GOT3 (cell line): ENCODE results near the gene RBMX.

ENCODE experiments used
- DNase-seq: peaks from one replicate; lab custom pipeline; 2025; ENCODE audit warnings: mixed read lengths; lab: John Stamatoyannopoulos, UW

RBMX gene

DNA sequence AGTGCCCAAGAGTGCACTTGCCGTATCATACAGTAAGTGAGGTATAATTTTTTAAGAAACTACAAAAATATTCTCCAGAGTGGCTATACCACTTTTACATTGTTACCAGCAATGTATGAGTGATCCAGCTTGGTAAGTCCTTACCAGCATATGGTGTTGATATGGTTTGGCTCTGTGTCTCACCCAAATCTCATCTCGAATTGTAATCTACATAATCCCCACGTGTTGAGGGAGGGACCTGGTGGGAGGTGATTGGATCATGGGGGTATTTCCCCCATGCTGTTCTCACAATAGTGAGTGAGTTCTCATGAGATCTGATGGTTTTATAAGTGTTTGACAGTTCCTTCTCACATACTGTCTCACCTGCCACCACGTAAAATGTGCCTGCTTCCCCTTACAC, 44.8 kb downstream of the RBMX start:
- no peak for DNase-seq

DNA sequence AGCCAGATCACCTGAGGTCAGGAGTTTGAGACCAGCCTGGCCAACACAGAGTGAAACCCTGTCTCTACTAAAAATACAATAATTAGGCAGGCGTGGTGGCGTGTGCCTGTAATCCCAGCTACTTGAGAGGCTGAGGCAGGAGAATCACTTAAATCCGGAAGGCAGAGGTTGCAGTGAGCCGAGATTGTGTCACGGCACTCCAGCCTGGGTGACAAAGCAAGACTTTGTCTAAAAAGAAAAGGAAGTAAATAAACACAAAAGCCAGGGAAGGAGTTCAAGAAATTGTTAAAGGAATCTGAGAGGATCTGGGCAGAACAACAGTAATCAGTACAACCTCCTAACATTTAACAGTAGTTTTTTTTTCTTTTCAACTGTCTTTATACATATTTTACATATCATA, 51.1 kb downstream of the RBMX start:
- DNase-seq = no peak

DNA sequence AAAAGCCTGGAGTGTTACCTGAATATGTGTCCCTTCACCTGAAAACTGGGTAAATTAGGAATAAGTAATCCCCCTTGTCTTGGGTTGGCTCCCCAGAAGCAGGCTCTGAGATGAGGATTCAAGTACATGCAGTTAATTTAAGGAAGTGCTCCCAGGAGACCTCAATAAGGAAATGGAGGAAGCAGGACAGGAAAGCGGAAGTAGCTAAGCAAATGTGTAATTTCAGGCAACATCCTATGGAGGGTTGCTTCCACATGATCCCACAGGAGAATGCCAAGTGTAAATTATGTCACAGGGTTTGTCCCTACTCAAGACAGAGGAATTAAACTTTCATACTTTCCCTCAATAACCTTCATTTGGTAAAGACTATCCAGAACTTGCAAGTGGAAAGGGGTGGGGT, 51.7 kb downstream of the RBMX start:
- DNase-seq = no peak

DNA sequence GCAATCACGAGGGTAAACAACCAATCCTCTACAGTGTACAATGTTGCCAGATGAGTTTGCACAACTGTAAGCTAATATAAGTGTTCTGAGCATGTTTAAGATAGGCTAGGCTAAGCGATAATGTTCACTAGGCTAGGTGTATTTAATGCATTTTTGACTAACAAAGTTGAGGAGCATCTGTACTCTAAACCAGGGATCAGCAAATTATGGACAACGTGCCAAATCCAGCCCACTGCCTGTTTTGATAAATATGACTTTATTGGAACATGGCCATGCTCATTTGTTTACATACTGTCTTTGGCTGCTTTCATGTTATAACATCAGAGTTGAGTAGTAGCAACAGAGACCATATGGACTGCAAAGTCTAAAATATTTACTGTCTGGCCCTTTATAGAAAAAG, 53.5 kb downstream of the RBMX start:
- no peak for DNase-seq

DNA sequence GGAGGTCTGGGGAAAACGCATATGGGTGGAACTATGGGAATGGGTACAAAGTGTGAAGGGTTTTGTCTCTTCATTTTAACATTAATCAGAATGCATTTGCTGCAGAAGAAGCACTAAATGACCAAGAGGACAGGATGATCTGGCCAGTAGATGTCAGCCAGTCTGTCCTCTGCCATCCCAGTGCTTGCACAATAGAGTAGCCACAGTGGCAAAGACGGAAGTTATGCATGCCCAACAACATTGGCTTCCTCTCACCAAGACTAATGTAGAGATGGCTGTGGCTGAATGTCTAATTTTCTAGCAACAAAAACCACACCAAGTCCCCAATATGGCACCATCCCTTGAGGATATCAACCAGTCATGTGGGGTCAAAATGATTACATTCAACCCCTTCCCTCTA, 54.8 kb downstream of the RBMX start:
- DNase-seq = no peak
